Vagina (tissue), 2 donors: Measurements from ENCODE around the gene PRAMEF15.
"Not testable (repeated sequence)": the region's sequence is repeated elsewhere in the genome, so short reads cannot be mapped to it uniquely, and the experiment has no call there.

Experiments used
- POLR2A ChIP-seq, 2 donors: fragments of 450-650 bp; IDR thresholded peaks; one replicate each; pipeline ENCODE4 v1.6.1; 2017; ENCODE audit warnings: antibody characterized with exemption in 2 of 2, mild to moderate bottlenecking in 2 of 2, moderate library complexity in 2 of 2
- TF ChIP-seq, protein P1 (sequence below), 3 experiments: fragments of 450-650 bp in 2 of 3; fragments of 200-600 bp in 1 of 3; sonication (generic) in 1 of 3; IDR thresholded peaks; one replicate each; pipeline ENCODE4 v1.5.1; 2017 to 2019; ENCODE audit warnings: antibody characterized with exemption in 3 of 3, mild to moderate bottlenecking in 2 of 3, moderate library complexity in 2 of 3

DNA sequence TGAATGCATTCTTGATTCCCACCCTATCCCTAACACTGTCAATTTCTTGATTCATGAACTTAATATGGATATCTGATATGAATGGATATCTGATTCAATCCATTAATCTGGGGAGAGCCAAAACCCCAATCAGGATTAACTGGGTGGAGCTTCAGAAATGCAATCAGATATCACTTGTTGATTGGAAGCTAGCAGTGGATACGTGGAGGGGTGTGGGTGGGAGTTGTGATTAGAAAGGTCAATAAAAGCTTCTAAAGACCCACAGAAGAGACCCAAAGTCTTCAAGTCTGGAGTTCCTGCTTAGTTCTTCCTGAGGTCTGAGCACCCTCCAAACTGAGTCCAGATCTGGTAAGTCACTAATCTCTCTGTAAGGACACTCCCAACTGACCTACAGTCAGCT is 12.1 kb upstream of the PRAMEF15 start, which contains the start of gene PRAMEF33:
- not testable (repeated sequence) for TF ChIP-seq POLR2A (IDR thresholded peaks at IDR 0.05)
- TF ChIP-seq, protein P1, sequence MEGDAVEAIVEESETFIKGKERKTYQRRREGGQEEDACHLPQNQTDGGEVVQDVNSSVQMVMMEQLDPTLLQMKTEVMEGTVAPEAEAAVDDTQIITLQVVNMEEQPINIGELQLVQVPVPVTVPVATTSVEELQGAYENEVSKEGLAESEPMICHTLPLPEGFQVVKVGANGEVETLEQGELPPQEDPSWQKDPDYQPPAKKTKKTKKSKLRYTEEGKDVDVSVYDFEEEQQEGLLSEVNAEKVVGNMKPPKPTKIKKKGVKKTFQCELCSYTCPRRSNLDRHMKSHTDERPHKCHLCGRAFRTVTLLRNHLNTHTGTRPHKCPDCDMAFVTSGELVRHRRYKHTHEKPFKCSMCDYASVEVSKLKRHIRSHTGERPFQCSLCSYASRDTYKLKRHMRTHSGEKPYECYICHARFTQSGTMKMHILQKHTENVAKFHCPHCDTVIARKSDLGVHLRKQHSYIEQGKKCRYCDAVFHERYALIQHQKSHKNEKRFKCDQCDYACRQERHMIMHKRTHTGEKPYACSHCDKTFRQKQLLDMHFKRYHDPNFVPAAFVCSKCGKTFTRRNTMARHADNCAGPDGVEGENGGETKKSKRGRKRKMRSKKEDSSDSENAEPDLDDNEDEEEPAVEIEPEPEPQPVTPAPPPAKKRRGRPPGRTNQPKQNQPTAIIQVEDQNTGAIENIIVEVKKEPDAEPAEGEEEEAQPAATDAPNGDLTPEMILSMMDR (IDR thresholded peaks at IDR 0.05), result not testable (repeated sequence)
